ENCODE data around the gene KRT72.

DNA sequence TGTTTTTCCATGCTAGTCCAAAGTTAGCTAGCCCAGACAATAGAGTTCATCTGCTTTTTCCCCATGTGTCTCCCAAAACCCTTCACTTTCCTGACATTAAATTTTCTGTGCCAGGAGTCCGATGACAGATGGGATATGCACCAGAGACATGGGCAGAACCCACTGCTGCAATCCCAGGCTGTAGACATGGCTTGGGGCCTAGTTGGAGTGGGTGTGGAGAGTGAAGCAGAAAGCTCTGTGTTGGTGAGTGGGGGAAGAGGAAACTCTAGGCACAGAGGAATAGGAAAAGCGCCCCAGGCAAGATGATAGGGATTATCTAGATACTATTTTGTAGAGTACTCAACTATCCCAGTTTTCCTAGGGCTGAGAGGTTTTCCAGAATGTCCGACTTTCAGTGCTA is 22.8 kb downstream of the KRT72 start:
- TF ChIP-seq, protein P1, sequence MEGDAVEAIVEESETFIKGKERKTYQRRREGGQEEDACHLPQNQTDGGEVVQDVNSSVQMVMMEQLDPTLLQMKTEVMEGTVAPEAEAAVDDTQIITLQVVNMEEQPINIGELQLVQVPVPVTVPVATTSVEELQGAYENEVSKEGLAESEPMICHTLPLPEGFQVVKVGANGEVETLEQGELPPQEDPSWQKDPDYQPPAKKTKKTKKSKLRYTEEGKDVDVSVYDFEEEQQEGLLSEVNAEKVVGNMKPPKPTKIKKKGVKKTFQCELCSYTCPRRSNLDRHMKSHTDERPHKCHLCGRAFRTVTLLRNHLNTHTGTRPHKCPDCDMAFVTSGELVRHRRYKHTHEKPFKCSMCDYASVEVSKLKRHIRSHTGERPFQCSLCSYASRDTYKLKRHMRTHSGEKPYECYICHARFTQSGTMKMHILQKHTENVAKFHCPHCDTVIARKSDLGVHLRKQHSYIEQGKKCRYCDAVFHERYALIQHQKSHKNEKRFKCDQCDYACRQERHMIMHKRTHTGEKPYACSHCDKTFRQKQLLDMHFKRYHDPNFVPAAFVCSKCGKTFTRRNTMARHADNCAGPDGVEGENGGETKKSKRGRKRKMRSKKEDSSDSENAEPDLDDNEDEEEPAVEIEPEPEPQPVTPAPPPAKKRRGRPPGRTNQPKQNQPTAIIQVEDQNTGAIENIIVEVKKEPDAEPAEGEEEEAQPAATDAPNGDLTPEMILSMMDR (conservative IDR thresholded peaks at IDR 0.05), result no peak
- no peak for TF ChIP-seq ZFX (IDR thresholded peaks at IDR 0.05)
